Measurements from ENCODE around the gene SEH1L. TPM values are rescaled to one million over a fixed set of nuclear protein-coding genes. Genes with fewer than 3 reads are reported as not detected.
A peak's percentile ranks its signal among the peaks of the same experiment; 100 is the strongest.

SEH1L gene
- polyA plus RNA-seq, 1 donor: 32.2 TPM

- WGBS (ENCODE audit: insufficient coverage, low lambda C conversion rate): 100% methylated on average over 1 of the region's 12 CpGs
- H3K4me3 ChIP-seq (ENCODE audit: low read length): no peak overlapping the region
- H3K27ac ChIP-seq (ENCODE audit: low read length): no peak overlapping the region
- peaks cover 32% of the 10 kb centered on the region for H3K36me3 ChIP-seq (ENCODE audit: control insufficient read depth, insufficient read depth, low read length)
- H3K27me3 ChIP-seq (ENCODE audit: control insufficient read depth, insufficient read depth, low read length): no peaks in the 10 kb centered on the region
- DNase-seq: no peak
- H3K4me1 ChIP-seq (ENCODE audit: control insufficient read depth, insufficient read depth, low read length): no peaks in the 10 kb centered on the region
- no peaks in the 10 kb centered on the region for H3K9me3 ChIP-seq (ENCODE audit: control insufficient read depth, low read depth, low read length)
Observed at GRCh38 chr18:13006531-13007247, 58.9 kb downstream of the SEH1L start.

GRCh38 chr18:13007248-13007560, 59.4 kb downstream of the SEH1L start:
- Histone ChIP-seq H3K9me3 (ENCODE audit: control insufficient read depth, low read depth, low read length) (no peaks in the 10 kb centered on the region), H3K36me3 (ENCODE audit: control insufficient read depth, insufficient read depth, low read length) (peaks cover 32% of the 10 kb centered on the region), H3K27ac (ENCODE audit: low read length) (no peak overlapping the region), H3K4me3 (ENCODE audit: low read length) (no peak overlapping the region), H3K27me3 (ENCODE audit: control insufficient read depth, insufficient read depth, low read length) (no peaks in the 10 kb centered on the region), H3K4me1 (ENCODE audit: control insufficient read depth, insufficient read depth, low read length) (no peaks in the 10 kb centered on the region)
- no peak for DNase-seq
- 100% methylated on average over 1 of the region's 2 CpGs for WGBS (ENCODE audit: insufficient coverage, low lambda C conversion rate)

GRCh38 chr18:13011719-13012118, 63.9 kb downstream of the SEH1L start:
- no peak overlapping the region for H3K4me3 ChIP-seq (ENCODE audit: low read length)
- H3K36me3 ChIP-seq (ENCODE audit: control insufficient read depth, insufficient read depth, low read length): peaks cover 60% of the 10 kb centered on the region
- no peaks in the 10 kb centered on the region for H3K4me1 ChIP-seq (ENCODE audit: control insufficient read depth, insufficient read depth, low read length)
- no peak for DNase-seq
- no peaks in the 10 kb centered on the region for H3K9me3 ChIP-seq (ENCODE audit: control insufficient read depth, low read depth, low read length)
- no peaks in the 10 kb centered on the region for H3K27me3 ChIP-seq (ENCODE audit: control insufficient read depth, insufficient read depth, low read length)
- WGBS (ENCODE audit: insufficient coverage, low lambda C conversion rate): 100% methylated on average over 1 of the region's 5 CpGs
- H3K27ac ChIP-seq (ENCODE audit: low read length): no peak overlapping the region

- WGBS (ENCODE audit: insufficient coverage, low lambda C conversion rate): 83% methylated on average over 1 of the region's 2 CpGs
- H3K4me3 ChIP-seq (ENCODE audit: low read length): no peak overlapping the region
- no peaks in the 10 kb centered on the region for H3K4me1 ChIP-seq (ENCODE audit: control insufficient read depth, insufficient read depth, low read length)
- H3K36me3 ChIP-seq (ENCODE audit: control insufficient read depth, insufficient read depth, low read length): peaks cover 62% of the 10 kb centered on the region
- no peak for DNase-seq
- H3K9me3 ChIP-seq (ENCODE audit: control insufficient read depth, low read depth, low read length): no peaks in the 10 kb centered on the region
- no peak overlapping the region for H3K27ac ChIP-seq (ENCODE audit: low read length)
- H3K27me3 ChIP-seq (ENCODE audit: control insufficient read depth, insufficient read depth, low read length): no peaks in the 10 kb centered on the region
Observed at GRCh38 chr18:13014232-13014631, 66.4 kb downstream of the SEH1L start.

GRCh38 chr18:13014818-13015217, 67.0 kb downstream of the SEH1L start:
- Histone ChIP-seq H3K36me3 (ENCODE audit: control insufficient read depth, insufficient read depth, low read length) (peaks cover 57% of the 10 kb centered on the region), H3K4me1 (ENCODE audit: control insufficient read depth, insufficient read depth, low read length) (no peaks in the 10 kb centered on the region), H3K27ac (ENCODE audit: low read length) (no peak overlapping the region), H3K4me3 (ENCODE audit: low read length) (no peak overlapping the region), H3K27me3 (ENCODE audit: control insufficient read depth, insufficient read depth, low read length) (no peaks in the 10 kb centered on the region), H3K9me3 (ENCODE audit: control insufficient read depth, low read depth, low read length) (no peaks in the 10 kb centered on the region)
- no peak for DNase-seq
- no CpG with 5 or more reads among the region's 4 CpGs for WGBS (ENCODE audit: insufficient coverage, low lambda C conversion rate)

- Histone ChIP-seq H3K9me3 (ENCODE audit: control insufficient read depth, low read depth, low read length) (no peaks in the 10 kb centered on the region), H3K27me3 (ENCODE audit: control insufficient read depth, insufficient read depth, low read length) (no peaks in the 10 kb centered on the region), H3K4me1 (ENCODE audit: control insufficient read depth, insufficient read depth, low read length) (no peaks in the 10 kb centered on the region), H3K4me3 (ENCODE audit: low read length) (no peak overlapping the region), H3K27ac (ENCODE audit: low read length) (no peak overlapping the region), H3K36me3 (ENCODE audit: control insufficient read depth, insufficient read depth, low read length) (peaks cover 53% of the 10 kb centered on the region)
- 50% methylated on average over 1 of the region's 2 CpGs for WGBS (ENCODE audit: insufficient coverage, low lambda C conversion rate)
- DNase-seq: peak in 1 of 2 donors; percentile 53
Observed at GRCh38 chr18:13017247-13017875, 69.5 kb downstream of the SEH1L start.

- Histone ChIP-seq H3K4me3 (ENCODE audit: low read length) (no peak overlapping the region), H3K27me3 (ENCODE audit: control insufficient read depth, insufficient read depth, low read length) (no peaks in the 10 kb centered on the region), H3K36me3 (ENCODE audit: control insufficient read depth, insufficient read depth, low read length) (peaks cover 49% of the 10 kb centered on the region), H3K27ac (ENCODE audit: low read length) (no peak overlapping the region), H3K4me1 (ENCODE audit: control insufficient read depth, insufficient read depth, low read length) (no peaks in the 10 kb centered on the region), H3K9me3 (ENCODE audit: control insufficient read depth, low read depth, low read length) (no peaks in the 10 kb centered on the region)
- WGBS (ENCODE audit: insufficient coverage, low lambda C conversion rate): 100% methylated on average over 2 of the region's 2 CpGs
- DNase-seq: no peak
Observed at GRCh38 chr18:13018374-13018773, 70.6 kb downstream of the SEH1L start.

- Histone ChIP-seq H3K4me1 (ENCODE audit: control insufficient read depth, insufficient read depth, low read length) (no peaks in the 10 kb centered on the region), H3K27ac (ENCODE audit: low read length) (no peak overlapping the region), H3K4me3 (ENCODE audit: low read length) (no peak overlapping the region), H3K27me3 (ENCODE audit: control insufficient read depth, insufficient read depth, low read length) (no peaks in the 10 kb centered on the region), H3K36me3 (ENCODE audit: control insufficient read depth, insufficient read depth, low read length) (peaks cover 42% of the 10 kb centered on the region), H3K9me3 (ENCODE audit: control insufficient read depth, low read depth, low read length) (no peaks in the 10 kb centered on the region)
- WGBS (ENCODE audit: insufficient coverage, low lambda C conversion rate): 92% methylated on average over 2 of the region's 3 CpGs
- DNase-seq: no peak
Observed at GRCh38 chr18:13019301-13019700, 71.5 kb downstream of the SEH1L start.

GRCh38 chr18:13022644-13023043, 74.8 kb downstream of the SEH1L start:
- DNase-seq: no peak
- Histone ChIP-seq H3K36me3 (ENCODE audit: control insufficient read depth, insufficient read depth, low read length) (peaks cover 29% of the 10 kb centered on the region), H3K27me3 (ENCODE audit: control insufficient read depth, insufficient read depth, low read length) (no peaks in the 10 kb centered on the region), H3K9me3 (ENCODE audit: control insufficient read depth, low read depth, low read length) (no peaks in the 10 kb centered on the region), H3K27ac (ENCODE audit: low read length) (no peak overlapping the region), H3K4me3 (ENCODE audit: low read length) (no peak overlapping the region), H3K4me1 (ENCODE audit: control insufficient read depth, insufficient read depth, low read length) (no peaks in the 10 kb centered on the region)

GRCh38 chr18:13025233-13025632, 77.4 kb downstream of the SEH1L start:
- Histone ChIP-seq H3K4me3 (ENCODE audit: low read length) (no peak overlapping the region), H3K36me3 (ENCODE audit: control insufficient read depth, insufficient read depth, low read length) (peaks cover 37% of the 10 kb centered on the region), H3K4me1 (ENCODE audit: control insufficient read depth, insufficient read depth, low read length) (no peaks in the 10 kb centered on the region), H3K27me3 (ENCODE audit: control insufficient read depth, insufficient read depth, low read length) (no peaks in the 10 kb centered on the region), H3K27ac (ENCODE audit: low read length) (no peak overlapping the region), H3K9me3 (ENCODE audit: control insufficient read depth, low read depth, low read length) (no peaks in the 10 kb centered on the region)
- WGBS (ENCODE audit: insufficient coverage, low lambda C conversion rate): no CpG with 5 or more reads among the region's 2 CpGs
- DNase-seq: no peak
